Activated CD4-positive, alpha-beta T cell treated with anti-CD3 and anti-CD28 coated beads, Interleukin-2, amount 50 U/mL, for 1 hour (primary cell): ENCODE data around the gene LAPTM4A.
A peak's percentile ranks its signal among the peaks of the same experiment; 100 is the strongest.
"Not testable (repeated sequence)": the region's sequence is repeated elsewhere in the genome, so short reads cannot be mapped to it uniquely, and the experiment has no call there.

Experiments used
- DNase-seq: peaks from one replicate; pipeline ENCODE4 v3.0.0-alpha.2; 2020

Gene LAPTM4A

GRCh38 chr2:20074901-20075300, 23.5 kb upstream of the LAPTM4A start:
- no peak for DNase-seq

- DNase-seq, result not testable (repeated sequence)
Observed at GRCh38 chr2:20074046-20074648, 22.7 kb upstream of the LAPTM4A start.

GRCh38 chr2:20073460-20073859, 22.0 kb upstream of the LAPTM4A start:
- no peak for DNase-seq

- DNase-seq, result no peak
Observed at GRCh38 chr2:20072436-20073158, 21.2 kb upstream of the LAPTM4A start.

GRCh38 chr2:20071397-20072383, 20.3 kb upstream of the LAPTM4A start:
- no peak for DNase-seq

GRCh38 chr2:20069756-20070155, 18.3 kb upstream of the LAPTM4A start:
- DNase-seq, result no peak

- DNase-seq, result no peak
Observed at GRCh38 chr2:20067992-20068584, 16.7 kb upstream of the LAPTM4A start.

GRCh38 chr2:20065885-20066602, 14.6 kb upstream of the LAPTM4A start:
- DNase-seq, result no peak

GRCh38 chr2:20064841-20065240, 13.4 kb upstream of the LAPTM4A start:
- no peak for DNase-seq

GRCh38 chr2:20064421-20064820, 13.0 kb upstream of the LAPTM4A start:
- DNase-seq, result no peak

GRCh38 chr2:20062615-20063545, 11.5 kb upstream of the LAPTM4A start:
- DNase-seq, result no peak

GRCh38 chr2:20061940-20062339, 10.5 kb upstream of the LAPTM4A start:
- DNase-seq, result no peak

- no peak for DNase-seq
Observed at GRCh38 chr2:20061476-20061875, 10.0 kb upstream of the LAPTM4A start.

GRCh38 chr2:20060106-20060505, 8.7 kb upstream of the LAPTM4A start:
- DNase-seq, result no peak

GRCh38 chr2:20057268-20057667, 5.8 kb upstream of the LAPTM4A start:
- DNase-seq, result no peak

- no peak for DNase-seq
Observed at GRCh38 chr2:20054931-20055330, 3.5 kb upstream of the LAPTM4A start.

GRCh38 chr2:20054119-20054518, 2.7 kb upstream of the LAPTM4A start:
- DNase-seq, result no peak

GRCh38 chr2:20052861-20053281, 1.4 kb upstream of the LAPTM4A start:
- DNase-seq, result no peak

- DNase-seq, result no peak
Observed at GRCh38 chr2:20052229-20052851, 912 bp upstream of the LAPTM4A start.

GRCh38 chr2:20050646-20051531, 539 bp downstream of the LAPTM4A start:
- DNase-seq, result peak; percentile 16
